ENCODE results near the gene EXTL1. TPM values are rescaled to one million over a fixed set of nuclear protein-coding genes. Genes with fewer than 3 reads are reported as not detected.

EXTL1 gene
- total RNA-seq, 1 experiment from 2014 or later = 1.0 TPM

GRCh38 chr1:26003262-26003661 lies 18.3 kb upstream of the EXTL1 start:
- Histone ChIP-seq H4K8ac (replicated peaks; ENCODE audit: insufficient read length, low read depth, low read length) (no peak overlapping the region), H3K23me2 (ENCODE audit: insufficient read length, low read depth, low read length, poor library complexity, severe bottlenecking) (no peaks in the 10 kb centered on the region), H3K27ac (ENCODE audit: insufficient read length, low read depth, low read length) (no peak overlapping the region), H2AFZ (ENCODE audit: low read length) (no peak overlapping the region), H2BK120ac (ENCODE audit: low read depth, low read length, poor library complexity, severe bottlenecking) (no peak overlapping the region), H3K14ac (ENCODE audit: insufficient read depth, low read length) (no peak overlapping the region), H3K79me1 (ENCODE audit: insufficient read depth, low read depth, low read length, poor library complexity, severe bottlenecking) (no peaks in the 10 kb centered on the region), H4K5ac (ENCODE audit: insufficient read length, low read depth, low read length) (no peak overlapping the region), H2AK5ac (ENCODE audit: insufficient read length, low read length) (no peak overlapping the region), H3K4me1 (ENCODE audit: insufficient read depth, low read length) (peaks cover 5% of the 10 kb centered on the region; the same call in 1 of the 2 replicates), H4K91ac (ENCODE audit: insufficient read length, low read depth, low read length) (no peak overlapping the region), H2BK12ac (ENCODE audit: insufficient read length, low read depth, low read length) (no peak overlapping the region), H3K79me2 (ENCODE audit: insufficient read depth, low read length) (no peaks in the 10 kb centered on the region), H3K18ac (ENCODE audit: insufficient read length, low read depth, low read length) (no peak overlapping the region), H3K9ac (ENCODE audit: extremely low read depth, insufficient read length, low read length) (no peak overlapping the region), H2BK20ac (ENCODE audit: low read depth, low read length, poor library complexity, severe bottlenecking) (no peak overlapping the region), H3K4me2 (ENCODE audit: insufficient read depth, insufficient read length, low read length) (no peak overlapping the region), H2BK5ac (ENCODE audit: insufficient read length, low read length) (no peak overlapping the region), H3K23ac (ENCODE audit: insufficient read length, low read depth, low read length) (no peak overlapping the region), H3T11ph (ENCODE audit: low read length) (no peak overlapping the region), H3K4ac (ENCODE audit: low read depth, low read length) (no peak overlapping the region), H3K56ac (ENCODE audit: insufficient read length, low read depth, low read length) (no peak overlapping the region), H3K27me3 (ENCODE audit: insufficient read depth, low read length) (no peaks in the 10 kb centered on the region), H3K9me3 (ENCODE audit: control insufficient read depth, low read depth, low read length) (no peaks in the 10 kb centered on the region), H2BK15ac (ENCODE audit: low read depth, low read length) (no peak overlapping the region), H4K20me1 (ENCODE audit: control insufficient read depth, insufficient read depth, insufficient read length) (no peaks in the 10 kb centered on the region)
- Mint-ChIP-seq H3K27me3 (ENCODE audit: low read depth) (peaks cover 4% of the 10 kb centered on the region), H3K9me3 (no peaks in the 10 kb centered on the region), H3K4me1 (peaks cover 13 to 17% of the 10 kb centered on the region in 2 experiments), H3K27ac (no peak overlapping the region), H3K36me3 (ENCODE audit: insufficient read depth in 1 of 3, low read depth in 3 of 3) (no peaks in the 10 kb centered on the region; a peak in 1 of 7 replicates), H3K4me3 (no peak overlapping the region)
- TF ChIP-seq CTCF (conservative IDR thresholded peaks at IDR 0.05) = no peak
- no CpG with 5 or more reads among the region's 4 CpGs for WGBS (ENCODE audit: extremely low coverage, insufficient read length, low lambda C conversion rate)
- no peak for DNase-seq

Data from H9 (cell line).